Ishikawa (cell line): ENCODE measurements around the gene BTBD1.

Experiments
- CEBPB ChIP-seq: IDR thresholded peaks from 2 replicates; pipeline ENCODE4 v1.6.1; 2012
- CREB1 ChIP-seq: IDR thresholded peaks from 2 replicates; pipeline ENCODE4 v1.6.1; 2012; ENCODE audit warnings: low read depth
- EGR1 ChIP-seq: IDR thresholded peaks from 2 replicates; pipeline ENCODE4 v1.6.1; 2012
- EP300 ChIP-seq: IDR thresholded peaks from 2 replicates; pipeline ENCODE4 v1.6.1; 2012; ENCODE audit warnings: borderline replicate concordance
- FOXM1 ChIP-seq: IDR thresholded peaks from 2 replicates; pipeline ENCODE4 v1.6.1; 2012; ENCODE audit warnings: low read depth, borderline replicate concordance
- NFIC ChIP-seq: IDR thresholded peaks from 2 replicates; pipeline ENCODE4 v1.6.1; 2012
- RAD21 ChIP-seq: IDR thresholded peaks from 2 replicates; pipeline ENCODE4 v1.6.1; 2012; ENCODE audit warnings: low read depth
- TAF1 ChIP-seq: IDR thresholded peaks from 2 replicates; pipeline ENCODE4 v1.6.1; 2012; ENCODE audit warnings: low read depth, mild to moderate bottlenecking
- TCF12 ChIP-seq: IDR thresholded peaks from 2 replicates; pipeline ENCODE4 v1.6.1; 2012; ENCODE audit warnings: low read depth
- TEAD4 ChIP-seq: IDR thresholded peaks from 2 replicates; pipeline ENCODE4 v1.6.1; 2012
- YY1 ChIP-seq: IDR thresholded peaks from 2 replicates; pipeline ENCODE4 v1.6.1; 2012; ENCODE audit warnings: low read depth
- ZBTB7A ChIP-seq: IDR thresholded peaks from 2 replicates; pipeline ENCODE4 v1.6.1; 2012; ENCODE audit warnings: low read depth
- TF ChIP-seq, protein P1 (sequence below): IDR thresholded peaks from 2 replicates; pipeline ENCODE4 v1.6.1; 2012; ENCODE audit warnings: low read depth, mild to moderate bottlenecking
- TF ChIP-seq, protein P2 (sequence below): IDR thresholded peaks from 2 replicates; pipeline ENCODE4 v1.6.1; 2012
- TF ChIP-seq, protein P3 (sequence below): IDR thresholded peaks from 2 replicates; pipeline ENCODE4 v1.6.1; 2012

BTBD1 gene

GRCh38 chr15:83087576-83087975, 20.5 kb upstream of the BTBD1 start:
- TF ChIP-seq, protein P1, sequence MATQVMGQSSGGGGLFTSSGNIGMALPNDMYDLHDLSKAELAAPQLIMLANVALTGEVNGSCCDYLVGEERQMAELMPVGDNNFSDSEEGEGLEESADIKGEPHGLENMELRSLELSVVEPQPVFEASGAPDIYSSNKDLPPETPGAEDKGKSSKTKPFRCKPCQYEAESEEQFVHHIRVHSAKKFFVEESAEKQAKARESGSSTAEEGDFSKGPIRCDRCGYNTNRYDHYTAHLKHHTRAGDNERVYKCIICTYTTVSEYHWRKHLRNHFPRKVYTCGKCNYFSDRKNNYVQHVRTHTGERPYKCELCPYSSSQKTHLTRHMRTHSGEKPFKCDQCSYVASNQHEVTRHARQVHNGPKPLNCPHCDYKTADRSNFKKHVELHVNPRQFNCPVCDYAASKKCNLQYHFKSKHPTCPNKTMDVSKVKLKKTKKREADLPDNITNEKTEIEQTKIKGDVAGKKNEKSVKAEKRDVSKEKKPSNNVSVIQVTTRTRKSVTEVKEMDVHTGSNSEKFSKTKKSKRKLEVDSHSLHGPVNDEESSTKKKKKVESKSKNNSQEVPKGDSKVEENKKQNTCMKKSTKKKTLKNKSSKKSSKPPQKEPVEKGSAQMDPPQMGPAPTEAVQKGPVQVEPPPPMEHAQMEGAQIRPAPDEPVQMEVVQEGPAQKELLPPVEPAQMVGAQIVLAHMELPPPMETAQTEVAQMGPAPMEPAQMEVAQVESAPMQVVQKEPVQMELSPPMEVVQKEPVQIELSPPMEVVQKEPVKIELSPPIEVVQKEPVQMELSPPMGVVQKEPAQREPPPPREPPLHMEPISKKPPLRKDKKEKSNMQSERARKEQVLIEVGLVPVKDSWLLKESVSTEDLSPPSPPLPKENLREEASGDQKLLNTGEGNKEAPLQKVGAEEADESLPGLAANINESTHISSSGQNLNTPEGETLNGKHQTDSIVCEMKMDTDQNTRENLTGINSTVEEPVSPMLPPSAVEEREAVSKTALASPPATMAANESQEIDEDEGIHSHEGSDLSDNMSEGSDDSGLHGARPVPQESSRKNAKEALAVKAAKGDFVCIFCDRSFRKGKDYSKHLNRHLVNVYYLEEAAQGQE: no peak
- TF ChIP-seq YY1 (no peak), EGR1 (no peak), ZBTB7A (no peak), TAF1 (no peak), EP300 (no peak), NFIC (no peak), TCF12 (no peak)
- TF ChIP-seq, protein P2, sequence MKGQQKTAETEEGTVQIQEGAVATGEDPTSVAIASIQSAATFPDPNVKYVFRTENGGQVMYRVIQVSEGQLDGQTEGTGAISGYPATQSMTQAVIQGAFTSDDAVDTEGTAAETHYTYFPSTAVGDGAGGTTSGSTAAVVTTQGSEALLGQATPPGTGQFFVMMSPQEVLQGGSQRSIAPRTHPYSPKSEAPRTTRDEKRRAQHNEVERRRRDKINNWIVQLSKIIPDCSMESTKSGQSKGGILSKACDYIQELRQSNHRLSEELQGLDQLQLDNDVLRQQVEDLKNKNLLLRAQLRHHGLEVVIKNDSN: no peak

GRCh38 chr15:83082730-83083386, 15.8 kb upstream of the BTBD1 start:
- TF ChIP-seq CEBPB: no peak
- TF ChIP-seq FOXM1: no peak

GRCh38 chr15:83081256-83082014, 14.4 kb upstream of the BTBD1 start:
- TF ChIP-seq ZBTB7A (no peak), TCF12 (no peak), EP300 (no peak), TEAD4 (no peak), EGR1 (no peak), RAD21 (no peak), CREB1 (no peak), NFIC (no peak), YY1 (no peak), TAF1 (no peak), FOXM1 (no peak), CEBPB (no peak)
- TF ChIP-seq, protein P3, sequence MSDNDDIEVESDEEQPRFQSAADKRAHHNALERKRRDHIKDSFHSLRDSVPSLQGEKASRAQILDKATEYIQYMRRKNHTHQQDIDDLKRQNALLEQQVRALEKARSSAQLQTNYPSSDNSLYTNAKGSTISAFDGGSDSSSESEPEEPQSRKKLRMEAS: no peak
- TF ChIP-seq, protein P2: no peak
- TF ChIP-seq, protein P1: no peak

- TF ChIP-seq NFIC (no peak), TAF1 (no peak), EGR1 (no peak), CEBPB (no peak), YY1 (no peak), EP300 (no peak), CREB1 (no peak), FOXM1 (no peak), TEAD4 (no peak), RAD21 (no peak), ZBTB7A (no peak), TCF12 (no peak)
- TF ChIP-seq, protein P1: no peak
- TF ChIP-seq, protein P2: no peak
- TF ChIP-seq, protein P3: no peak
Observed at GRCh38 chr15:83078712-83079111, 11.7 kb upstream of the BTBD1 start.
